D721Med (cell line): ENCODE results near the gene MAN1C1.

Source experiments
- DNase-seq: peaks from one replicate; pipeline ENCODE4 v3.0.0; 2011; ENCODE audit warnings: low spot score; ENCODE audit not compliant: insufficient read length
- FAIRE-seq: peaks from 2 replicates; lab custom pipeline; 2011; peaks lifted over from hg19 to GRCh38; lab: Jason Lieb, UNC
- CTCF ChIP-seq: IDR thresholded peaks from 2 replicates; pipeline ENCODE4 v1.5.1; 2012; ENCODE audit warnings: mild to moderate bottlenecking, control low read depth; ENCODE audit not compliant: insufficient read depth; ENCODE audit errors: missing control alignments

MAN1C1 gene

GRCh38 chr1:25641931-25642573 lies 25.5 kb downstream of the MAN1C1 start:
- DNase-seq: no peak
- no peak for FAIRE-seq
- TF ChIP-seq CTCF: no peak

DNA sequence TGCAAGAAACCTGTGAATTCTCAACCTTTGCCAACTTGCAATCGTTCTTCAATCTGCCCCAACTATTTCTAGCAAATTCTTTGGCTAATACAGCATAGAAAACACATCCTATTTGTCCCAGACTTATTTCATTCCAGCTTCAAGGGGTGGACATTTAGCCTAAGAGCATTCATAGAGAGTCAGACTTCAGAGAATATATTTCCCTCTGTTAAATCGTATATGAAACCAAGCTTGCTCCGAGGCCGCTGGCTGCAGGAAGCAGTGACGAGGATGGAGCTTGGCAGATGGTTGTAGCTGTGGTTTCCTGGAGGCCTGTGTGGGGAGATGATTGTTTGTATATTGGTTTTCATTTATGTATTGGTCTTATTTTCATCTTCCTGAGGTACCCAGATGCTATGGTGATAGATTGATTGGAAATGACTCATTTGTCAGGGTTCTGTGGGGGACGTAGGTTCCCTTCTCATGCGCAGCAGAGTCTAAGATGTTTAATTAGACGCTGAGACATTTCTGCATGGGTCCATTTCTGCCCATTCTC lies 26.1 kb downstream of the MAN1C1 start:
- no peak for DNase-seq
- FAIRE-seq: no peak
- TF ChIP-seq CTCF: no peak

DNA sequence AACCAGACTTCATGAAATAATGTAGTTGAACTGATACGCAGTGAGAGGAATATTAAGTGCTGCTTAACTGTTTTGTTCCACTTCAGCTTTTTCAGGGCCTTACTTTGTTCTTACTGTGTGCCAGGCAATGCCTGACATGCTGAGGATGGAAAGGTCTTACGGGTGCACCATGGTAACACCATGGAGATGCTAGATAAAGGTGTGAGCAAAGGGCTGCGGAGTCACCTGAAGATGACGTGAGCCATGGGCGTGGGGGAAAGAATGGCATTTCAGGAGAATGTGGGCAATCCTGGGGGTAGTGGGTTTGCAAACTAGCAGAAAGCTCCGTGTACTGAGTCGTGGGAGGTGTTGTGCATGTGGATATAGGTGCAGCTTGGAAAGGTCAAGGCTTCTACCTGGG lies 27.3 kb downstream of the MAN1C1 start:
- no peak for TF ChIP-seq CTCF
- no peak for FAIRE-seq
- no peak for DNase-seq

- no peak for TF ChIP-seq CTCF
- no peak for DNase-seq
These were observed 28.4 kb downstream of the MAN1C1 start for GRCh38 chr1:25644962-25645361.

DNA sequence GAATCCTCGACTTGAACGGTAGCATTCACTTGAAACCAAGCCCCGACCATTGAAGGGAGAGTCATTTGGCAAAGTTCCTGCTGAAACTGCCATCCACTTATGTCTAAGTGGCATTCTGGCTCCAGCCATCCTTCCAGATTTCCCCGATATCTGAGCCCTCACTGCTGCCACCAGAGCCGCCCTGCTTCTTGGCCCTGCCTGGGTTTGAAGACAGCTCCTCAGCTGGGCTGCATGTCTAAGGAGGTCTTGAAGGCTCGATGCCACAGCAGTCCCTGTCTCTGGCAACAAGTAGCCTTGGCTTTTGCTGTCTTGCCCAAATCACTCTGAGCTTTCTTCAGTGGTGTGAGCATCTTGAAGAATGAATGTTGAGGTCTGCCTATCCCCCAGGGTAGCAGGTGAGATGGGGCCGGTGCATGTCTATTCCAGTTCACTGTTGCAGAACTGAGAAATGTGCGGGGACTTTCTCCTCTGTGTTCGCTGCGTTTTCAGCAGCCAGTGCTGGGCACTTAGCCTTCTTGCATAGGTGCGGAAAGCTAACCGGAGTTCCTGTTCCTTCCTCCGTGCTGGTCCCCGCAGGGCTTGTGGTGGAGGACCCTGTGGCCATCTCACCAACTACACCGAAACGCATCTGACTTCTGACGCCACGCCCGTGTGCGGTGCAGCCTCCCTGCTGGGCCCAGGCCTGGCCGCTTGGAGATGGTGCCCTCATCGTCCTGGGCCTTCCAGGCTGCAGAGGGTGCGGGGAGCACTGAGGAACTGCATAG lies 29.2 kb downstream of the MAN1C1 start:
- DNase-seq: no peak
- no peak for TF ChIP-seq CTCF
- no peak for FAIRE-seq

More at GRCh38 chr1:25644962-25645361, 28.4 kb downstream of the MAN1C1 start:
- no peak for FAIRE-seq

- FAIRE-seq (no peak), DNase-seq (no peak)
- TF ChIP-seq CTCF: no peak
These were observed 30.5 kb downstream of the MAN1C1 start for GRCh38 chr1:25647106-25647505.

GRCh38 chr1:25647863-25648262 lies 31.3 kb downstream of the MAN1C1 start:
- TF ChIP-seq CTCF: no peak
- DNase-seq (no peak), FAIRE-seq (no peak)
